H1 (cell line): ENCODE data around the gene HSPA4. TPM values are rescaled to one million over a fixed set of nuclear protein-coding genes. Genes with fewer than 3 reads are reported as not detected.
A peak's percentile ranks its signal among the peaks of the same experiment; 100 is the strongest.

Experiments used
- BRCA1 ChIP-seq: IDR thresholded peaks from 2 replicates; pipeline ENCODE4 v1.6.1; 2012; ENCODE audit warnings: low read depth, low read length, improper control_type of control experiment
- CEBPB ChIP-seq: IDR thresholded peaks from 2 replicates; pipeline ENCODE4 v1.6.1; 2012; ENCODE audit warnings: low read depth, low read length
- CREB1 ChIP-seq: IDR thresholded peaks from 2 replicates; pipeline ENCODE4 v1.6.1; 2012; ENCODE audit warnings: inconsistent platforms
- EZH2 ChIP-seq: fragments of 200-600 bp; sonication (generic); IDR thresholded peaks from 2 replicates; pipeline ENCODE4 v1.7.1; 2012; ENCODE audit warnings: low read depth, mild to moderate bottlenecking, moderate library complexity, low read length, inconsistent platforms; ENCODE audit not compliant: severe bottlenecking
- FOSL1 ChIP-seq: IDR thresholded peaks from 2 replicates; pipeline ENCODE4 v1.6.1; 2011; ENCODE audit warnings: mild to moderate bottlenecking, low read depth, low read length, moderate library complexity; ENCODE audit not compliant: insufficient read depth
- GABPA ChIP-seq: IDR thresholded peaks from 2 replicates; pipeline ENCODE4 v1.6.1; 2011; ENCODE audit warnings: mild to moderate bottlenecking, low read length, moderate library complexity, borderline replicate concordance; ENCODE audit not compliant: insufficient read depth
- JUN ChIP-seq: IDR thresholded peaks from 2 replicates; pipeline ENCODE4 v1.6.1; 2011; ENCODE audit warnings: low read depth, mild to moderate bottlenecking, improper control_type of control experiment, low read length
- KDM5A ChIP-seq: fragments of 200-600 bp; IDR thresholded peaks from 2 replicates; pipeline ENCODE4 v1.7.1; 2012; ENCODE audit warnings: mild to moderate bottlenecking, low read length, inconsistent platforms, mixed read lengths
- MAX ChIP-seq: IDR thresholded peaks from 2 replicates; pipeline ENCODE4 v1.6.1; 2012; ENCODE audit warnings: inconsistent platforms
- NRF1 ChIP-seq: IDR thresholded peaks from 2 replicates; pipeline ENCODE4 v1.6.1; 2011; ENCODE audit warnings: mild to moderate bottlenecking, low read depth, low read length, improper control_type of control experiment
- PHF8 ChIP-seq: fragments of 200-600 bp; sonication (generic); conservative IDR thresholded peaks from 2 replicates; pipeline ENCODE4 v1.7.1; 2012; ENCODE audit warnings: low read depth, mild to moderate bottlenecking, inconsistent platforms, low read length, moderate library complexity
- POLR2A ChIP-seq, 2 experiments: IDR thresholded peaks; 1 replicate in 1 of 2; 2 replicates in 1 of 2; pipeline ENCODE4 v1.6.1; 2011; ENCODE audit warnings: low read depth in 2 of 2, low read length in 2 of 2, mild to moderate bottlenecking in 2 of 2; ENCODE audit errors: control extremely low read depth in 1 of 2
- POLR2AphosphoS5 ChIP-seq: IDR thresholded peaks from 2 replicates; pipeline ENCODE4 v1.6.1; 2011; ENCODE audit warnings: low read depth, low read length
- POU5F1 ChIP-seq: IDR thresholded peaks from 2 replicates; pipeline ENCODE4 v1.6.1; 2011; ENCODE audit warnings: low read depth, mild to moderate bottlenecking, low read length, moderate library complexity
- RBBP5 ChIP-seq: IDR thresholded peaks from 2 replicates; pipeline ENCODE4 v1.7.1; 2012; ENCODE audit warnings: low read depth, mild to moderate bottlenecking, inconsistent platforms, low read length, moderate library complexity, borderline replicate concordance
- RNF2 ChIP-seq: fragments of 200-900, 300-1000 bp; sonication (generic); IDR thresholded peaks from 2 replicates; pipeline ENCODE4 v1.7.1; 2016; ENCODE audit warnings: borderline replicate concordance, low read depth, mild to moderate bottlenecking, antibody characterized with exemption, low read length; ENCODE audit not compliant: poor library complexity, severe bottlenecking; ENCODE audit errors: missing control alignments
- SAP30 ChIP-seq: fragments of 300-600 bp; sonication (generic); IDR thresholded peaks from 2 replicates; pipeline ENCODE4 v1.7.1; 2012; ENCODE audit warnings: low read length, moderate library complexity, mild to moderate bottlenecking, inconsistent platforms; ENCODE audit not compliant: insufficient read depth, insufficient replicate concordance
- SIRT6 ChIP-seq: IDR thresholded peaks from one replicate; pipeline ENCODE4 v1.7.1; 2012; ENCODE audit warnings: low read length, inconsistent platforms
- SIX5 ChIP-seq: IDR thresholded peaks from 2 replicates; pipeline ENCODE4 v1.6.1; 2011; ENCODE audit warnings: mild to moderate bottlenecking, low read depth, low read length
- TBP ChIP-seq: IDR thresholded peaks from 2 replicates; pipeline ENCODE4 v1.6.1; 2011; ENCODE audit warnings: low read depth, low read length, improper control_type of control experiment
- TCF12 ChIP-seq: IDR thresholded peaks from 2 replicates; pipeline ENCODE4 v1.6.1; 2011; ENCODE audit warnings: low read depth, mild to moderate bottlenecking, low read length
- USF2 ChIP-seq: IDR thresholded peaks from 2 replicates; pipeline ENCODE4 v1.6.1; 2011; ENCODE audit warnings: low read length, improper control_type of control experiment
- YY1 ChIP-seq: IDR thresholded peaks from 2 replicates; pipeline ENCODE4 v1.6.1; 2011; ENCODE audit warnings: low read depth, mild to moderate bottlenecking, low read length
- ZNF274 ChIP-seq: IDR thresholded peaks from 2 replicates; pipeline ENCODE4 v1.7.0; 2012; ENCODE audit warnings: low read length, borderline replicate concordance; ENCODE audit errors: extremely low read depth
- polyA plus RNA-seq, 7 experiments: library from polyadenylated mRNA; depleted of rRNA in 3 of 7; stranded (reverse) in 5 of 7; unstranded in 2 of 7; fragments of >200 nt in 5 of 7; fragments of 200-250 nt in 2 of 7; gene quantifications; 1 replicate in 5 of 7; 2 replicates in 1 of 7; 4 replicates in 1 of 7; pipeline versions ENCODE4 v1.2.1 to v1.2.3, GENCODE V29; 2011 to 2013; ENCODE audit warnings: missing spikeins in 2 of 7, mixed read lengths in 2 of 7
- total RNA-seq: library from RNA; stranded (reverse); fragmentation: NEBNext Ultra II Directional; extraction: Animal tissue kit (Norgen Biotek cat#: 25700); gene quantifications from 2 replicates; pipeline ENCODE4 v1.2.1, GENCODE V29; 2021

HSPA4 gene
- total and polyA plus RNA-seq, 2 of the 8 experiments (the other 6 are each of a cell fraction or from before 2014, with no cell fraction given): 28.9 to 445 TPM

- TF ChIP-seq ZNF274: no peak
- TF ChIP-seq SIX5: no peak
- no peak for TF ChIP-seq JUN
- peak; percentile 97 for TF ChIP-seq YY1
- peak; percentile 97 for TF ChIP-seq PHF8
- no peak for TF ChIP-seq RNF2
- TF ChIP-seq RBBP5: peak; percentile 92; the same call in 1 of the 2 replicates
- no peak for TF ChIP-seq POU5F1
- peak; percentile 85 for TF ChIP-seq KDM5A
- TF ChIP-seq SAP30: no peak
- TF ChIP-seq NRF1: no peak
- no peak for TF ChIP-seq MAX
- no peak for TF ChIP-seq GABPA
- TF ChIP-seq CEBPB: no peak
- no peak for TF ChIP-seq FOSL1
- TF ChIP-seq POLR2AphosphoS5: peak; percentile 87
- peak; percentile 35; the same call in 1 of the 2 replicates for TF ChIP-seq CREB1
- no peak for TF ChIP-seq SIRT6
- no peak for TF ChIP-seq EZH2
- no peak; the same call in 1 of the 2 replicates for TF ChIP-seq BRCA1
- peak; percentile 84 to 97 for TF ChIP-seq POLR2A (IDR thresholded peaks at IDR 0.05; ENCODE audit: control extremely low read depth in 1 of 2, low read depth in 2 of 2, low read length in 2 of 2)
- TF ChIP-seq TBP: peak; percentile 89
- no peak for TF ChIP-seq USF2
- no peak for TF ChIP-seq TCF12
Observed at GRCh38 chr5:133025804-133026663, 25.8 kb upstream of the HSPA4 start, which contains the start of gene ZCCHC10 (continued).
